ENCODE data around the gene C1S.

DNA sequence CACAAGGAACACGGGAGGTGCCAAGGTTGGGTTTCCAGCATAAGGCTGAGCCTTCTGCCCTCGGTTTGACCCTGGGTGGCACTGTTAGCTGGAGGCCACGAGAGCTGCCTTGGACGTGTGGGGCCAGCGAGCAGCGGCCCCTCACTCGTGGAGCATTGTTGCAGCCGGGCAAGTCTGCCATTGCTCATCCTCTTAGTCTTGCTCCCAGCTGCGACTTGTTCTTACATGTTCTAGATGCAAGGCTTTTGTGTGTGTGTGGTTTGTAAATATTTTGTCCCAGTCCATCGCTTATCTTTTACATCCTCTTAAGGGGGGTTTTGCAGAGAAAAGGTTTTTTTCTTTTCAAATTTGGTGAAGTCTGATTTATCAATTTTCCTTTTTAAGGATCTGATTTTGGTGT lies 21.1 kb upstream of the C1S start:
- TF ChIP-seq, protein P1, sequence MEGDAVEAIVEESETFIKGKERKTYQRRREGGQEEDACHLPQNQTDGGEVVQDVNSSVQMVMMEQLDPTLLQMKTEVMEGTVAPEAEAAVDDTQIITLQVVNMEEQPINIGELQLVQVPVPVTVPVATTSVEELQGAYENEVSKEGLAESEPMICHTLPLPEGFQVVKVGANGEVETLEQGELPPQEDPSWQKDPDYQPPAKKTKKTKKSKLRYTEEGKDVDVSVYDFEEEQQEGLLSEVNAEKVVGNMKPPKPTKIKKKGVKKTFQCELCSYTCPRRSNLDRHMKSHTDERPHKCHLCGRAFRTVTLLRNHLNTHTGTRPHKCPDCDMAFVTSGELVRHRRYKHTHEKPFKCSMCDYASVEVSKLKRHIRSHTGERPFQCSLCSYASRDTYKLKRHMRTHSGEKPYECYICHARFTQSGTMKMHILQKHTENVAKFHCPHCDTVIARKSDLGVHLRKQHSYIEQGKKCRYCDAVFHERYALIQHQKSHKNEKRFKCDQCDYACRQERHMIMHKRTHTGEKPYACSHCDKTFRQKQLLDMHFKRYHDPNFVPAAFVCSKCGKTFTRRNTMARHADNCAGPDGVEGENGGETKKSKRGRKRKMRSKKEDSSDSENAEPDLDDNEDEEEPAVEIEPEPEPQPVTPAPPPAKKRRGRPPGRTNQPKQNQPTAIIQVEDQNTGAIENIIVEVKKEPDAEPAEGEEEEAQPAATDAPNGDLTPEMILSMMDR (IDR thresholded peaks at IDR 0.05): no peak
- no peak for TF ChIP-seq POLR2AphosphoS5 (IDR thresholded peaks at IDR 0.05; ENCODE audit: insufficient read depth in 1 of 2, low read depth in 1 of 2)
- no peak for TF ChIP-seq POLR2A (IDR thresholded peaks at IDR 0.05)

Measured in vagina (tissue), 2 donors.